ENCODE results near the gene RPS6KA3. TPM values are rescaled to one million over a fixed set of nuclear protein-coding genes. Genes with fewer than 3 reads are reported as not detected.

Gene RPS6KA3
- total and polyA plus RNA-seq, 9 of the 15 experiments (the other 6 are each of a cell fraction or from before 2014, with no cell fraction given): 10.9 to 61.9 (median 37.4) TPM

DNA sequence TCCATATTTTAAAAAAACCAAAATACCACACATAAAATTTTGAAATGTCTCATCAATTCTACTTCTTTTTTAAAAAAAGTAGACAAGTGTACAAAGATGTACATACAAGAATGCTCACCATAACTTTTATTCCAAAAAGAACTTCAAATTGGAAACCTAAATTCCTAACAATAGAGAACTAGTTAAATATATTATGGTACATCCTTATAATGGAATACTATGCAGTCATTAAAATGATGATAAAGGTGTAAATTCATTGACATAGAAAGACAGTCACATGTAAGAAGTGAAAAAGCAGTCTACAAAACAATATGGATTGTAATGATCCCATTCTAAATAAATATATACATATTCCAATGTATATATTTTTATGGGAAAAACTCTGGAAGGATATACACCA, 31.0 kb downstream of the RPS6KA3 start:
- no peaks in the 10 kb centered on the region for H3K9me3 ChIP-seq (replicated peaks; ENCODE audit: control insufficient read depth, insufficient read depth, low read depth, low read length)
- ATAC-seq (no peak), FAIRE-seq (no peak), DNase-seq (ENCODE audit: extremely low read depth in 1 of 4, low spot score in 3 of 4) (no peak)
- H2AFZ ChIP-seq (ENCODE audit: low read depth, low read length): no peak overlapping the region
- no peak overlapping the region for H3K9ac ChIP-seq (ENCODE audit: insufficient read depth in 1 of 2, low read depth in 2 of 2, low read length in 2 of 2)
- H3K27me3 ChIP-seq (ENCODE audit: control insufficient read depth in 2 of 2, insufficient read depth in 2 of 2, low read length in 2 of 2): no peaks in the 10 kb centered on the region
- H3K4me1 ChIP-seq (replicated peaks in 1 of 2; ENCODE audit: control insufficient read depth in 2 of 2, insufficient read depth in 2 of 2, low read length in 2 of 2): no peaks in the 10 kb centered on the region
- no peak overlapping the region for H3K4me2 ChIP-seq (ENCODE audit: insufficient read depth, low read length)
- peak; percentile 34 for TF ChIP-seq RBM25 (IDR thresholded peaks at IDR 0.05; ENCODE audit: low read depth, low read length, severe bottlenecking)
- TF ChIP-seq, protein P1, sequence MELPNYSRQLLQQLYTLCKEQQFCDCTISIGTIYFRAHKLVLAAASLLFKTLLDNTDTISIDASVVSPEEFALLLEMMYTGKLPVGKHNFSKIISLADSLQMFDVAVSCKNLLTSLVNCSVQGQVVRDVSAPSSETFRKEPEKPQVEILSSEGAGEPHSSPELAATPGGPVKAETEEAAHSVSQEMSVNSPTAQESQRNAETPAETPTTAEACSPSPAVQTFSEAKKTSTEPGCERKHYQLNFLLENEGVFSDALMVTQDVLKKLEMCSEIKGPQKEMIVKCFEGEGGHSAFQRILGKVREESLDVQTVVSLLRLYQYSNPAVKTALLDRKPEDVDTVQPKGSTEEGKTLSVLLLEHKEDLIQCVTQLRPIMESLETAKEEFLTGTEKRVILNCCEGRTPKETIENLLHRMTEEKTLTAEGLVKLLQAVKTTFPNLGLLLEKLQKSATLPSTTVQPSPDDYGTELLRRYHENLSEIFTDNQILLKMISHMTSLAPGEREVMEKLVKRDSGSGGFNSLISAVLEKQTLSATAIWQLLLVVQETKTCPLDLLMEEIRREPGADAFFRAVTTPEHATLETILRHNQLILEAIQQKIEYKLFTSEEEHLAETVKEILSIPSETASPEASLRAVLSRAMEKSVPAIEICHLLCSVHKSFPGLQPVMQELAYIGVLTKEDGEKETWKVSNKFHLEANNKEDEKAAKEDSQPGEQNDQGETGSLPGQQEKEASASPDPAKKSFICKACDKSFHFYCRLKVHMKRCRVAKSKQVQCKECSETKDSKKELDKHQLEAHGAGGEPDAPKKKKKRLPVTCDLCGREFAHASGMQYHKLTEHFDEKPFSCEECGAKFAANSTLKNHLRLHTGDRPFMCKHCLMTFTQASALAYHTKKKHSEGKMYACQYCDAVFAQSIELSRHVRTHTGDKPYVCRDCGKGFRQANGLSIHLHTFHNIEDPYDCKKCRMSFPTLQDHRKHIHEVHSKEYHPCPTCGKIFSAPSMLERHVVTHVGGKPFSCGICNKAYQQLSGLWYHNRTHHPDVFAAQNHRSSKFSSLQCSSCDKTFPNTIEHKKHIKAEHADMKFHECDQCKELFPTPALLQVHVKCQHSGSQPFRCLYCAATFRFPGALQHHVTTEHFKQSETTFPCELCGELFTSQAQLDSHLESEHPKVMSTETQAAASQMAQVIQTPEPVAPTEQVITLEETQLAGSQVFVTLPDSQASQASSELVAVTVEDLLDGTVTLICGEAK (IDR thresholded peaks at IDR 0.05): no peak
- TF ChIP-seq, protein P1 (CRISPR knock-in tag; IDR thresholded peaks at IDR 0.05): no peak
- peak; percentile 45 for TF ChIP-seq ZNF146 (CRISPR knock-in tag; IDR thresholded peaks at IDR 0.05; ENCODE audit: unreplicated experiment)
- intact Hi-C loops (cut with micrococcal nuclease) (no loop called here), in situ Hi-C loops (cut with MboI) (no loop called here)
- H3K27ac ChIP-seq (ENCODE audit: extremely low read depth, low read depth, low read length): no peak overlapping the region
- ChIA-PET CTCF (ENCODE audit: low intra/inter-chr PET ratio) (no interaction called here), POLR2A (no interaction called here)
- H3K4me3 ChIP-seq: no peak overlapping the region
- BruUV-seq (replicated peaks): no TSS peak
- peaks cover 15% of the 10 kb centered on the region; the same call in 1 of the 3 replicates for H3K79me2 ChIP-seq (ENCODE audit: control insufficient read depth, insufficient read depth, low read length)
- peaks cover 16% of the 10 kb centered on the region; the same call in 2 of the 3 replicates for H3K36me3 ChIP-seq (ENCODE audit: control insufficient read depth, insufficient read depth, low read length)
- no peaks in the 10 kb centered on the region for H3K9me1 ChIP-seq (ENCODE audit: control insufficient read depth, insufficient read depth, low read length)
- no peaks in the 10 kb centered on the region for H4K20me1 ChIP-seq (replicated peaks; ENCODE audit: control insufficient read depth, insufficient read depth, low read length)
